ENCODE results near the gene PKD1L1.

DNA sequence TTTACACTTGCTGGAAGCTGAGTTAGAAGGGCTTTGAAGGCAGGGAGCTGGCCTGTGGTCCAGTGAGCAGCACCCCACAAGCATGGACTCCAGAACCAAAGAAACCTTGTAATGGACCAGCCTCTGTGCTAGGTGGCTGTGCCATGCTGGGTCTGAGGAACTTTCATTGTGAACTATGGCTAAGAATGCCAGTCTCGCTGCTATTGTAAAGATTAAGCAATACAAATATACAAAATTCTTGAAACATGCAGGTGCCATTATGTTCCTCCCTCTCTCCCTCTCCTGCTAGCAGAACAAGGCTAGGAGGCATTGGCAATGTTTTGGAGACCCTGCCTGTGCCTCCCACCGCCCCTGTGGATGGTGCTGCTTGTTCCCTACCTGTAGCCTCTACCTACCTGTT lies 105.0 kb downstream of the PKD1L1 start:
- no peak for TF ChIP-seq EP300 (IDR thresholded peaks at IDR 0.05)
- TF ChIP-seq, protein P1, sequence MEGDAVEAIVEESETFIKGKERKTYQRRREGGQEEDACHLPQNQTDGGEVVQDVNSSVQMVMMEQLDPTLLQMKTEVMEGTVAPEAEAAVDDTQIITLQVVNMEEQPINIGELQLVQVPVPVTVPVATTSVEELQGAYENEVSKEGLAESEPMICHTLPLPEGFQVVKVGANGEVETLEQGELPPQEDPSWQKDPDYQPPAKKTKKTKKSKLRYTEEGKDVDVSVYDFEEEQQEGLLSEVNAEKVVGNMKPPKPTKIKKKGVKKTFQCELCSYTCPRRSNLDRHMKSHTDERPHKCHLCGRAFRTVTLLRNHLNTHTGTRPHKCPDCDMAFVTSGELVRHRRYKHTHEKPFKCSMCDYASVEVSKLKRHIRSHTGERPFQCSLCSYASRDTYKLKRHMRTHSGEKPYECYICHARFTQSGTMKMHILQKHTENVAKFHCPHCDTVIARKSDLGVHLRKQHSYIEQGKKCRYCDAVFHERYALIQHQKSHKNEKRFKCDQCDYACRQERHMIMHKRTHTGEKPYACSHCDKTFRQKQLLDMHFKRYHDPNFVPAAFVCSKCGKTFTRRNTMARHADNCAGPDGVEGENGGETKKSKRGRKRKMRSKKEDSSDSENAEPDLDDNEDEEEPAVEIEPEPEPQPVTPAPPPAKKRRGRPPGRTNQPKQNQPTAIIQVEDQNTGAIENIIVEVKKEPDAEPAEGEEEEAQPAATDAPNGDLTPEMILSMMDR (IDR thresholded peaks at IDR 0.05) = no peak
